GM18870 (cell line): ENCODE results near the gene RGS3.

ENCODE experiments used
- ATAC-seq: cut with Tn5 transposase; IDR thresholded peaks from one replicate; pipeline ENCODE4 v1.9.1; 2021; ENCODE audit warnings: moderate library complexity; ENCODE audit not compliant: unreplicated experiment

RGS3 gene

DNA sequence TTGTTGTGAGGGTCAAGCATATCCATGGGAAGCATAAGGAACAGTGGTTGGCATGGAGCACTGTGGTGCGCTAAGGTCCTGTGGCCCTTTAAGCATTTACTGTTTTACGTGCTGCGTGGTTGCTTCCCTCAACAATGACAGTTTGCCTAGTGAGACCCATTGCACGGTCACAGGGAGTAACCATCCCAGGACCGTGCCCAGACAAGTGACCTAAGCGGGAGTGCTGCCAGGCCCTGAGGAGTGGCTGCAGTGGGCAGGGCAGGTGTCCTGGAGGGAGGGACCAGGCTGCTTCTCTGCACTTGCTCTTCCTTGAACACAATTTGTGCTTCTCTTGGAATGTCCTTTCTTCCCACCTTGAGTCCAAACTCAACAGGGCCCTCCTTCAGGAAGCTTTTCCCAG, 64.6 kb downstream of the RGS3 start:
- no peak for ATAC-seq

DNA sequence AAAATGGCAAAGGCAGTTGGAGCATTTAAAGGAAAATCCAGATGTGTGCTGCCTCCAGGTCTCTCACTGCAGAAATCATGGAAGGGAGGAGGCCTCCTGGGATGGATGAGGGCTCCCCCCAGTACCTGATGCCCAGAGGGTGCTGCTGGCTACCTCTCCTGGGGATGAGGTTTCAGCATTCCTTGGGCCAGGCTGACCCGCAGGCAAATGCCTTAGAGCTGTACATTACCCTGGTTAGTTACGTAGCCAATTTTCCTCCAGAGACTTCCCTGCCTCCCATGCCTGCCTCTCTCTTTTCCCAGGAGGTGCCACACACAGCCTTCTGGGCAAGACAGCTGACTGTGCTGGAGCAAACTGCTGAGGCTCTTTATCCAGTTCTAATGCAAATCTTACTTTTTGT, 65.3 kb downstream of the RGS3 start:
- ATAC-seq = no peak

DNA sequence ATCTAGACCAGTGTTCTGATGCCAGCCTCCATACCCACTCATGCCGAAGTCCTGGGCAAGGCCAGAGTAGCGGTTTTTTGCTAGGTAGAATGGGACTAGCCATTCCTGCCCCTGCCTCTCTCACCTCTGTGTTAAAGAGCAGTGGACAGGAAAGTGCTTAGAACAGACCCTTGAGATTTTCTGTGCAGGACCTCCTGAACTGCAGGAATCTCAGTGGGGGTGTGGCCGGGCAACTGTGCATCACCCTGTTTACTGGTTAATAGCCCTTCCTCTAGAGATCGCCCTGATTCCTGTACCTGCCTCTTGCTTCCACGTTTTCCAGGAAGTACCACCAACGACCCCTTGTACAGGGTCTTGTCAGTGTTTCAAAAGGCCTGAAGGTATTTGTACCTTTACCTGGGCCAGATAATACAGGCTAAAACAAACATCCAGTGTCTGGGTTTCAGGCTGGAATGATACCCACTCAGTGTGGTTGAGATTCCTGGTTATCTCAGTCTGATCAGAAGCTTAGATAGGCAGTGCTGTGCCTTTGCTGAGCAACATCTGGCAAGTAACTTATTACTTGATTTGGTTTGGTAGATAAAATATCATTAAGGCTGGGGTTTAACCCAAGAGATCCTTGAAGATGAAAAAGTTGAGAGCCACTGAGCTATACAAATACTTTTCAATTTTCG, 65.9 kb downstream of the RGS3 start:
- ATAC-seq = no peak

DNA sequence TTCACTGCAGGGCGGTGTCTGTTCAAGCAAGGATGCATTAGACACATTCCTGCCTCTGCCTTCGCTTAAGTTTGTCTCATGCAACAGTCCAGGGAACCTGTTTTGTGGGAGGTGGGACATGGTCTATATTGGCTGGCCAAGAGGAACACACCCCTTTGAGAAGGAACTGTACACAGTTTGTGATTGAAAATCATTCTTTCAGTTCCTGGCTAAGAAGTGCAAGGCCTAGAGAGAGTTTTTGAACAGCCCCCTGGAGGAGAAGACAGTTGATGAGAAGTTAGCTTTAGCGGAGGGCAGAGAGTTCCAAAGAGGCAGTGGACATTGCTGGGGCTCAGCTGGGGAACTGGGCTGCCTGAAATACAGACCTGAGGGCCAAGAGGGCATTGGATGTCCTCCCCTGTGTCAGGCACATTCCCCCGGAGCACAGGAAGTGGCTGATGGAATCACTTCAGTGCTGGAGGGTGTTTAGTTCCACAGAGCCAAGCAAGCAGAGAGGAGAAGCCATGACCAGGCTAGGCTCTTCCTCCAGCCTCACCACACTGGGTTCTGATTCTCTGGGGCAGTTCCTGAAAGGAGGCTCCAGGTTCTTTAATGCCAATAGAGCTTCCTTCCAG, 66.6 kb downstream of the RGS3 start:
- ATAC-seq = no peak

DNA sequence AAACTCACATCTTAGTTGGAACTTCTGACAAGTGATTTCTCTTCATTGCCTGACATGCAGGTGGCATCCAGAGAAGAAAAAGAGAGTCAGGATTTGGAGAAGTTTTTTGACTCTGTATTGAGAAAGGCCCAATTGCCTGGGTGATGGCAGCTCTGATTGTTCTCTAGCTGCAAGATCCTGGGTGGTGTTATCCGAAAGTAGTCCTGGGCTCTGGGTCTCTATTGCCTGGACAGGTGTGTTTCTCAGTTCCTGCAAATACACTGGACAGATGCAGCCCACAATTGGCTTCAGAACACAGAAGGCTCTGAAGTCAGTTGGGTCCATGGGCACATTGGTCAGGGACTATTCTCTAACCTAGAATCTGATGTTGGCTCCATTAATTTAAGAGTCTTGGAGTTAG, 67.4 kb downstream of the RGS3 start:
- no peak for ATAC-seq

GRCh38 chr9:113531919-113532808, 68.6 kb downstream of the RGS3 start:
- no peak for ATAC-seq

- no peak for ATAC-seq
These were observed 69.3 kb downstream of the RGS3 start for GRCh38 chr9:113532809-113533190.

DNA sequence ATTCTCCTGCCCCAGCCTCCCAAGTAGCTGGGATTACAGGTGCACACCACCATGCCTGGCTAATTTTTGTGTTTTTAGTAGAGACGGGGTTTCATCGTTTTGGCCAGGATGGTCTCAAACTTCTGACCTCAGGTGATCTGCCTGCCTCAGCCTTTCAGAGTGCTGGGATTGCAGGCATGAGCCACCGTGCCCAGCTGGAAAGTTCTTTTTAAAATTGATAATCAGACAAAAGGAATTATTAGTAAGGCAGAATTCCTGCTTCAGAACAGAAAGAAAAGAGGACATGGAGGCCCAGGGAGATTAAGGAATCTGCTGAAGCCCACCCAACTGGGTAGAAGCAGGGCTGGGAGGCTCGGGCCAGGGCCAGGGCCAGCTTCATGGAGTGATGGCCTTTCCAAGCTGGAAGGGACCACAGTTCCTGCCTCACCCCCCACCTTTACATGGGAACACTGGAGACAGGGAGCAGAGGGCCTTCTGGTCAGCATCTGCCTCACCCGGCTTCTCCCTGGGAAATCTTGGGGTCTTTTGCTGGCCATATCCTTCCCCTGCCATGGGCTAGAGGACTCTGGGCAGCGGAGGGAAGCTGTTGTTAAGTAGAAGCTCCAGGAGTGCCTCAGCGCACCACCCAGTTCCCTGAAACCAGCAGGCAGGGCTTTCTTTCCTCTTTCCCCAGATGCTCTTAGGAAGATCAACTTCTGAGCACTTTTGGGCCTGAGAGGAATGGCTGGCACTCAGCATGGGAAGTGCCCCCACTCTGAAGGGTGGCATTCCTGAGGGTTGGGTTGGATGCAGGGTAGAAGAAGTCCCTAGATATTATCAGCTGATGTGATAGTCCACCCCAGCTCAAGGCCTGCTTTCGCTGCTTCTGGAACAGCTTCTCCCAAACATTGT, 70.1 kb downstream of the RGS3 start:
- ATAC-seq = no peak

GRCh38 chr9:113535756-113536155, 72.2 kb downstream of the RGS3 start:
- ATAC-seq = no peak

DNA sequence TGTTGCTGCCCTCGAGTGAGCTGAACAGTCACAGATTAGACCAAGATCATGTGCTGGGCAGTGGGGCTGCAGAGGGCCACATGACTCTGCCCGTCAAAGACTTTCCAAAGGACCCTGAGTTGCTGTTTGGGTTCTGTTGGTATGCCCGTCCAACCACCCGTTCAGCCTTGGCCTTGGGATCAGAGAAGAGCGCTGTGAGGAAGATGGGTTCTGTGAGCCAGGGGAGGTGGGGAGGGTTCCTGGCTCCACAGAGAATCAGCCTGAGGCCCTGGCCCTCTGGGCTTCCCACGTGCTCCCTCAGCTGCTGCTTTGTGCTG, 72.6 kb downstream of the RGS3 start:
- ATAC-seq = no peak

DNA sequence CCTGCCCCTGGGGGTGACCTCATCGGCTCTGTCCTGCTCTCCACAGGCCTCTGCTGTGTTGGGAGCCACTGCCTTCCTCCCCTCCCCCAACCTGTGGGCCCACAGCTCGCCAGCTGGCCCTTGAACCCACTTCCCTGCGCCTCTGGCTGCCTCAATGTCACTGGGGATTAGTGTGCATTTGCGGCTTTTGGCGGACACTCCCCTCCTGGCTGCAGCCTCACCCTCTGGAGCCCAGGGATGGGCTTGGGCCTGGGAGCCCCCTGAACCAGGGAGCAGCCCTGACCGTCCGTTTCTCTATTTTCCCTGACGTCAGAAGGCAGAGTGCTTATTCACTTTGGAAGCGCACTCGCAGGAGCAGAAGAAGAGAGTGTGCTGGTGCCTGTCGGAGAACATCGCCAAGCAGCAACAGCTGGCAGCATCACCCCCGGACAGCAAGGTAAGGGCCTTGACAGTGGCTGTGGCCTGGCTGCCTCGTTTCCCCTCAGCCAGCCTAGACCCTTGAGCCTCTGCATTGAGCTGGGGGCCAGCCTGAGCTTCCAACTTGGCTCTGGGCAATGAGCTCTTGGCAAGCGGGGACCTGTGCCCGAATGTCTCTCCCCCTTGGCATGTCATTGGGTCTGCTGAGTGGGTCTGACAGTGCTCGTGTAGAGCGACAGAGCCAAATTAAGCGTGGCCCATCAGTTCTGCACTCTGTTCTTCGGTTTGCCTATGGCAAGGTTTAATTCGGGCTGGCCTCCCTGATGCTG, 73.1 kb downstream of the RGS3 start:
- ATAC-seq = no peak

GRCh38 chr9:113537229-113537810, 73.8 kb downstream of the RGS3 start:
- ATAC-seq = no peak

GRCh38 chr9:113538131-113538530, 74.6 kb downstream of the RGS3 start:
- ATAC-seq = no peak

- no peak for ATAC-seq
These were observed 75.3 kb downstream of the RGS3 start for GRCh38 chr9:113538701-113539430.

DNA sequence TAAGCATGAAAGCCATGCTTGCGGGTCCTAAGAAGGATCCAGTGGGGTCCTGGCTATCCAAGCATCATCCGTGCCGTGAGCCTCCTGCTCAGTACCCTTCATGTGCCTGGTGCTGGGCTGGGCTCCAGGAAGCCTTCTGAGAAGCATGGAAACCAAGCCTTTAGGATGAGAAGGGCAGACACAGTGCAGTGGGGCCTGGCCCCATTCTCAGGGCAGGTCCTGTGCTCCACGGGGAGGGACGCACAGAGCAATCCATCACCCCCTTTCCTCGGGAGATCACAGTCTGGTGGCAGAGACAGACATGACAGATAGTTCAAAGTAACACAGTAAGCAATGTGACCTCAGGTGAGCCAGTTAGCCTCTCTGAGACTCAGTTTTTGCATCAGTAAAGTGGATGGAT, 76.9 kb downstream of the RGS3 start:
- ATAC-seq = no peak

DNA sequence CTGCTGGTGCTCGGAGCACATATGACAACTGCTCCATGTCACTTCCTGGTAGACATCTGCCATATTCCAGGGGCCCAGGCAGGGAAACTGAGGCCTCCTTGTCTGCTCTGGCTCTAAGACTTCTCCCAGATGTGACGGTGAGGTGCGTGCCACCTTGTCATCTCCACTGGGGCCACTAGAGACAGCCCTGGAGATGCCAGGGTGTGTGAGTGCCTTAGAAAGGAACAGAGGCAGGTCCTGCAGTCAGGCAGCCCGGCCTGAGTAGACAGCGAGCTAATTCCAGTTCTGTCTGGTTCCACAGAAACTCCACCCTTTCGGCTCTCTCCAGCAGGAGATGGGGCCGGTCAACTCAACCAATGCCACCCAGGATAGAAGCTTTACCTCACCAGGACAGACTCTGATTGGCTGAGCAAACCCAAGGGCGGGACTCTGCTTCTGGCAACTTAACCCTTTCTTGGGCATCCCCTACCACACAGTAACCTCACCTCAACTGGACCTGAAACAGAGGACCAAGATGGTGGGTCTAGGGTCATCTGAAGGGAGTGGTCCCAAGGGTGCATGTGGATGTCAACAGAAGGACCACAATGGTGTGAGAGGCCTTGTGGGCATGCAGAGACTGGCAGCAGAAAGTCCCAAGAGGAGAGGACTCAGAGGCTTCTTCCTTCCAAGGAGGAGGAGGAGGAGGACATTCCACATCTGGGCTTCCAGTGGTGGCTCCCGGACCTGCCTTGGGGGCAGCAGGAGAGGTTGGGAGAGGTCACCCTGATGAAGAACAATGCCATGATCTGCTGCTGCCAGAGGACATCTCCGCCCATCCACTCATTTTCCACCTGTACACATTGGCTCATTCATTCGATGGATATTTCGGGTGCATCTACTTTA, 77.7 kb downstream of the RGS3 start:
- no peak for ATAC-seq

DNA sequence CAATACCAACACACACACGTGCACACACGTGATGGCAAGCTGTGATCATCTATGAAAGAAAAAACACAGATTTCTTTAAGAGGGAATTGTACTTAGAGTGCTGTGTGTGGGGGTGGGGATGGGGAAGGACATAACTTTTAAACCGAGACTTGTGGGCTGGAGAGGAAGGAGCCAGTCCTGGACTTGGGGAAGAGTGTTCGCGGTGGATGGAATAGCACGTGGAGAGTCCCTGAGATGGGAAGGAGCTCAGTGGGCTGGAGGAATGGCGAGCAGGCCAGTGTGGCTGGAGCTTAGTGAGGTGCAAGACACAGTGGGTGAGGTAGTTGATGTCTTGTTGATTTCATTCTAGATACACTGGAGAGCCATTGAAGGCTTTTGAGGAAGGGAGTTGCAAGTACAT, 78.5 kb downstream of the RGS3 start:
- ATAC-seq = no peak

DNA sequence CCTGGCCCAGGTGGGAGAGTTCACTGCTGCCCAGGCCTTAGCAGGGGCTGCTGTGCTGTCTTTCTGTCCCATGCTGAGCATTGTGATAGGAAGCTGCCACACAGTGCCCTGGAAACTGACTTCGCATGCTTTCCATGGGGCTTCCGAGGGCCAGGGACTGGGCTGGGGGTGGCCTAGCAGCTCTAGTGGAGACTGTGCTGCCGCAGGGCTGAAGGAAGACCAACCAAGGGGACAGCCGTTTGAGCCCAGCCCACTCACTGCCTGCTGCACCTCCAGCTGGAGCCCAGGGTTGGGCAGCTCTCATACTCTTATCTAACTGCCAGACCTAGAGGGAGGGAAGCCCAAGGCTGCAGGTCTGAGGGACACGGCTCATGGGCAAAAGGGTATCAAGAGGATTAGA, 79.2 kb downstream of the RGS3 start:
- no peak for ATAC-seq
